PC-3 (cell line): ENCODE results near the gene KIAA1217.

Experiments
- CTCF ChIP-seq: fragments of 300-600 bp; sonication (generic); conservative IDR thresholded peaks from 2 replicates; pipeline ENCODE4 v1.5.1; 2017; ENCODE audit warnings: antibody characterized with exemption, low read depth, mild to moderate bottlenecking, low read length
- EZH2 ChIP-seq: fragments of 300-600 bp; sonication (generic); IDR thresholded peaks from one replicate; pipeline ENCODE4 v1.6.1; 2017; ENCODE audit warnings: antibody characterized with exemption, mild to moderate bottlenecking, low read length; ENCODE audit not compliant: unreplicated experiment
- EZH2phosphoT487 ChIP-seq: fragments of 300-600 bp; sonication (generic); IDR thresholded peaks from 2 replicates; pipeline ENCODE4 v1.6.1; 2018; ENCODE audit warnings: mild to moderate bottlenecking, antibody characterized with exemption, low read length, borderline replicate concordance

- no peak for TF ChIP-seq CTCF
- TF ChIP-seq EZH2, result no peak
- TF ChIP-seq EZH2phosphoT487, result no peak
Measured at GRCh38 chr10:24536636-24537035, 327.7 kb downstream of the KIAA1217 start.
